ENCODE measurements around the gene INCENP. TPM values are rescaled to one million over a fixed set of nuclear protein-coding genes. Genes with fewer than 3 reads are reported as not detected.

INCENP gene
- total RNA-seq, 2 experiments from 2014 or later: 103 to 183 TPM

GRCh38 chr11:62132191-62132590 is 8.4 kb downstream of the INCENP start:
- ChIA-PET POLR2A (interaction anchor here (0.7 kb wide), 1 partner anchor 23 kb away, joined by 3 read pairs; no protein-coding TSS in a partner anchor), CTCF (ENCODE audit: unreplicated experiment) (no interaction called here)
- Histone ChIP-seq H4K20me1 (ENCODE audit: insufficient read depth, low read length) (peaks cover 21% of the 10 kb centered on the region), H3K79me2 (ENCODE audit: insufficient read depth, low read depth, low read length) (peaks cover 88% of the 10 kb centered on the region), H3K4me3 (ENCODE audit: low read depth, low read length, poor library complexity, severe bottlenecking) (no peak overlapping the region), H3K36me3 (ENCODE audit: insufficient read depth, low read length) (peaks cover 98% of the 10 kb centered on the region), H3K9me2 (ENCODE audit: insufficient read depth, low read length) (no peaks in the 10 kb centered on the region), H2AFZ (ENCODE audit: low read length) (no peak overlapping the region), H3K27ac (ENCODE audit: low read depth, low read length, poor library complexity, severe bottlenecking) (no peak overlapping the region), H3K9me3 (ENCODE audit: low read length) (no peaks in the 10 kb centered on the region), H3K4me2 (ENCODE audit: low read length) (no peak overlapping the region), H3K4me1 (ENCODE audit: insufficient read depth, low read length, poor library complexity, severe bottlenecking) (no peaks in the 10 kb centered on the region)
- TF ChIP-seq, protein P1, sequence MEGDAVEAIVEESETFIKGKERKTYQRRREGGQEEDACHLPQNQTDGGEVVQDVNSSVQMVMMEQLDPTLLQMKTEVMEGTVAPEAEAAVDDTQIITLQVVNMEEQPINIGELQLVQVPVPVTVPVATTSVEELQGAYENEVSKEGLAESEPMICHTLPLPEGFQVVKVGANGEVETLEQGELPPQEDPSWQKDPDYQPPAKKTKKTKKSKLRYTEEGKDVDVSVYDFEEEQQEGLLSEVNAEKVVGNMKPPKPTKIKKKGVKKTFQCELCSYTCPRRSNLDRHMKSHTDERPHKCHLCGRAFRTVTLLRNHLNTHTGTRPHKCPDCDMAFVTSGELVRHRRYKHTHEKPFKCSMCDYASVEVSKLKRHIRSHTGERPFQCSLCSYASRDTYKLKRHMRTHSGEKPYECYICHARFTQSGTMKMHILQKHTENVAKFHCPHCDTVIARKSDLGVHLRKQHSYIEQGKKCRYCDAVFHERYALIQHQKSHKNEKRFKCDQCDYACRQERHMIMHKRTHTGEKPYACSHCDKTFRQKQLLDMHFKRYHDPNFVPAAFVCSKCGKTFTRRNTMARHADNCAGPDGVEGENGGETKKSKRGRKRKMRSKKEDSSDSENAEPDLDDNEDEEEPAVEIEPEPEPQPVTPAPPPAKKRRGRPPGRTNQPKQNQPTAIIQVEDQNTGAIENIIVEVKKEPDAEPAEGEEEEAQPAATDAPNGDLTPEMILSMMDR (conservative IDR thresholded peaks at IDR 0.05; ENCODE audit: low read length): no peak
- TF ChIP-seq EZH2phosphoT487 (IDR thresholded peaks at IDR 0.05; ENCODE audit: borderline replicate concordance, low read depth, low read length): no peak
- no TSS peak for BruUV-seq (replicated peaks)
- intact Hi-C loops (cut with micrococcal nuclease; ENCODE audit: unreplicated experiment): no loop called here
- DNase-seq (ENCODE audit: low spot score): no peak

DNA sequence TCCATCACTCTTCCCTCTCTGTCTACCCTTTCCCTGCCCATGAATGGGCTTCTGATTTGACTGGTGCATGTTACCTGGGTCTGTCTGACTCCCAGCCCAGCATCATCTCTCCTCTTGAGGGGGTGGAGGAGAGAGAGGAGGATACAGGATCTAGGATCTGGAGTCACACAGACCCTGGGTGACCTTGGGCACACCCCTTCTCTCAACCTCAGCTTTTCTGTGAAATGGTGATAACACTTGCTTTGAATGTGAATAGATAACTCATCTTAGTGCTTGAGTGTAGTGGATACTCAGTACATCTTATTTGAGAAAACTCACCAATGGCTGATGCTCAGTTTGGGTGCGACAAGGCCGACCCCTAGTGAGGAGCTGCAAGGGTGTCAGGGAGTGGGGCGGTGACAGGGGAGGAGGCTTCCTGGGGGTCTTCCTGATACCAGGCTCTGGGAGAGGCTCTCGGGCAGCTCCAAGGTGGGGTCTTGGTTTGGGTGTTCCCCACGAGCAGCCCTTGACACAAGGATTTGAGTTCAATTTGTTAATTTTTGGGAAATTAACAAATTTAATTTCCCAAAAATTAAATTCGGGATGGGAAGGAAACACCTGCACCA is 9.0 kb downstream of the INCENP start:
- Histone ChIP-seq H3K27ac (ENCODE audit: low read depth, low read length, poor library complexity, severe bottlenecking) (no peak overlapping the region), H3K79me2 (ENCODE audit: insufficient read depth, low read depth, low read length) (peaks cover 84% of the 10 kb centered on the region), H3K9me3 (ENCODE audit: low read length) (no peaks in the 10 kb centered on the region), H3K4me2 (ENCODE audit: low read length) (no peak overlapping the region), H3K9me2 (ENCODE audit: insufficient read depth, low read length) (no peaks in the 10 kb centered on the region), H3K4me1 (ENCODE audit: insufficient read depth, low read length, poor library complexity, severe bottlenecking) (no peaks in the 10 kb centered on the region), H2AFZ (ENCODE audit: low read length) (no peak overlapping the region), H3K36me3 (ENCODE audit: insufficient read depth, low read length) (peaks cover 98% of the 10 kb centered on the region), H4K20me1 (ENCODE audit: insufficient read depth, low read length) (peaks cover 18% of the 10 kb centered on the region), H3K4me3 (ENCODE audit: low read depth, low read length, poor library complexity, severe bottlenecking) (no peak overlapping the region)
- POLR2A ChIA-PET: interaction anchor here (1.1 kb wide), 1 partner anchor 22 kb away, joined by 4 read pairs; no protein-coding TSS in a partner anchor
- intact Hi-C loops (cut with micrococcal nuclease; ENCODE audit: unreplicated experiment): no loop called here
- no peak for DNase-seq (ENCODE audit: low spot score)
- CTCF ChIA-PET (ENCODE audit: unreplicated experiment): no interaction called here
- no peak for TF ChIP-seq EZH2phosphoT487 (IDR thresholded peaks at IDR 0.05; ENCODE audit: borderline replicate concordance, low read depth, low read length)
- TF ChIP-seq, protein P1 (conservative IDR thresholded peaks at IDR 0.05; ENCODE audit: low read length): no peak
- BruUV-seq (replicated peaks): no TSS peak

DNA sequence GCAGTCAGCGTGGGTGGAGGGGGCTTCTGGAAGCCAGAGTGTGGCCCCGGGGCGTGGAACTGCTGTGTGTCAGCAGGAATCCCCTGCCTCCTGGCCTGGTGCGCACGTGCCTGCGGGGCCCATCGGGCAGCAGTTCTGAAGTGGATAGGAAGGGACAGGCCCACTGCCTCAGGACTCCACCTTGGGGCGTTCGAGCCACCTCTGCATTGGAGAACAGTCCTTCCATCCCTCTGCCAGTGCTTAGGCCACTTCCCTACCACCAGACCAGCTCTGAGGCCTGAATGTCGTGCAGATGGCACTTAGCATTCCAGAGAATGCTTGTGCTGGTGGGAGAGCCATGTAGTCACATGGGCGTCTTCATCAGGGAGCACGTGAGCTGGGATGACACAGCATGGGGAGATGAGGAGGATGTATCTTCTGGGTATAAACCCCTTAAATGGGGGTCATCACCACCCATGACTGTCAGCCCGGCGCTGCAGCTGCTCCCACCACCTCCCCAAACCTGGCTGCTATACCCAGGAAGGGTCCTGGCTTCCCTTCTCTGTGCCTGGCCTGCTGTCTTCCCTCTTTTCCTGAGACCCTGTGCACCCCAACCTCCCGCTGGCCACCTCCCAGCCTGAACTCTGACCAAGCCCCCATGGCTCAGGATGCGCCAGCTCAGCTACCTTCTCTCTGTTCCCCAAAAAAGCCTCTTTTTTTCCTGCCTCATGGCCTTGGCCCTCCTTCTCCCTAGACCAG is 9.7 kb downstream of the INCENP start:
- CTCF ChIA-PET (ENCODE audit: unreplicated experiment): no interaction called here
- intact Hi-C loops (cut with micrococcal nuclease; ENCODE audit: unreplicated experiment): no loop called here
- no peak overlapping the region for H3K4me2 ChIP-seq (ENCODE audit: low read length)
- no peak overlapping the region for H2AFZ ChIP-seq (ENCODE audit: low read length)
- BruUV-seq (replicated peaks): no TSS peak
- peaks cover 77% of the 10 kb centered on the region for H3K79me2 ChIP-seq (ENCODE audit: insufficient read depth, low read depth, low read length)
- TF ChIP-seq, protein P1 (conservative IDR thresholded peaks at IDR 0.05; ENCODE audit: low read length): no peak
- no peak for TF ChIP-seq EZH2phosphoT487 (IDR thresholded peaks at IDR 0.05; ENCODE audit: borderline replicate concordance, low read depth, low read length)
- POLR2A ChIA-PET: interaction anchor here (0.6 to 1.1 kb wide), 2 partner anchors 21 to 358 kb away, joined by 4 read pairs; no protein-coding TSS in a partner anchor
- H4K20me1 ChIP-seq (ENCODE audit: insufficient read depth, low read length): peaks cover 21% of the 10 kb centered on the region
- no peak overlapping the region for H3K27ac ChIP-seq (ENCODE audit: low read depth, low read length, poor library complexity, severe bottlenecking)
- H3K4me1 ChIP-seq (ENCODE audit: insufficient read depth, low read length, poor library complexity, severe bottlenecking): no peaks in the 10 kb centered on the region
- peaks cover 98% of the 10 kb centered on the region for H3K36me3 ChIP-seq (ENCODE audit: insufficient read depth, low read length)
- no peak overlapping the region for H3K4me3 ChIP-seq (ENCODE audit: low read depth, low read length, poor library complexity, severe bottlenecking)
- no peak for DNase-seq (ENCODE audit: low spot score)
- H3K9me3 ChIP-seq (ENCODE audit: low read length): no peaks in the 10 kb centered on the region
- no peaks in the 10 kb centered on the region for H3K9me2 ChIP-seq (ENCODE audit: insufficient read depth, low read length)

All from OCI-LY7 (cell line).